H1 (cell line): ENCODE results near the gene THBS4. TPM values are rescaled to one million over a fixed set of nuclear protein-coding genes. Genes with fewer than 3 reads are reported as not detected.

Experiments
- CREB1 ChIP-seq: IDR thresholded peaks from 2 replicates; pipeline ENCODE4 v1.6.1; 2012; ENCODE audit warnings: inconsistent platforms
- CTBP2 ChIP-seq: IDR thresholded peaks from 2 replicates; pipeline ENCODE4 v1.7.0; 2011; ENCODE audit warnings: borderline replicate concordance, mild to moderate bottlenecking, moderate library complexity, mixed read lengths, low read length; ENCODE audit not compliant: insufficient read depth, insufficient read length
- NANOG ChIP-seq: IDR thresholded peaks from 2 replicates; pipeline ENCODE4 v1.6.1; 2011; ENCODE audit warnings: low read length, low read depth, mild to moderate bottlenecking, inconsistent platforms; ENCODE audit not compliant: insufficient read depth, poor library complexity, severe bottlenecking
- RFX5 ChIP-seq: IDR thresholded peaks from 2 replicates; pipeline ENCODE4 v1.6.1; 2011; ENCODE audit warnings: low read depth, low read length, improper control_type of control experiment, borderline replicate concordance
- RNF2 ChIP-seq: fragments of 200-900, 300-1000 bp; sonication (generic); IDR thresholded peaks from 2 replicates; pipeline ENCODE4 v1.7.1; 2016; ENCODE audit warnings: borderline replicate concordance, low read depth, mild to moderate bottlenecking, antibody characterized with exemption, low read length; ENCODE audit not compliant: poor library complexity, severe bottlenecking; ENCODE audit errors: missing control alignments
- SUZ12 ChIP-seq: fragments of 200-600 bp; sonication (generic); IDR thresholded peaks from 2 replicates; pipeline ENCODE4 v1.6.1; 2012; ENCODE audit warnings: mild to moderate bottlenecking, inconsistent platforms, low read length, moderate library complexity, mixed read lengths
- YY1 ChIP-seq: IDR thresholded peaks from 2 replicates; pipeline ENCODE4 v1.6.1; 2011; ENCODE audit warnings: low read depth, mild to moderate bottlenecking, low read length
- polyA plus RNA-seq, 7 experiments: library from polyadenylated mRNA; depleted of rRNA in 3 of 7; stranded (reverse) in 5 of 7; unstranded in 2 of 7; fragments of >200 nt in 5 of 7; fragments of 200-250 nt in 2 of 7; gene quantifications; 1 replicate in 5 of 7; 2 replicates in 1 of 7; 4 replicates in 1 of 7; pipeline versions ENCODE4 v1.2.1 to v1.2.3, GENCODE V29; 2011 to 2013; ENCODE audit warnings: missing spikeins in 2 of 7, mixed read lengths in 2 of 7
- total RNA-seq: library from RNA; stranded (reverse); fragmentation: NEBNext Ultra II Directional; extraction: Animal tissue kit (Norgen Biotek cat#: 25700); gene quantifications from 2 replicates; pipeline ENCODE4 v1.2.1, GENCODE V29; 2021

THBS4 gene
- total and polyA plus RNA-seq, 2 of the 8 experiments (the other 6 are each of a cell fraction or from before 2014, with no cell fraction given) = 12.8 to 25.4 TPM

- TF ChIP-seq SUZ12 (no peak), RNF2 (no peak), NANOG (no peak), RFX5 (no peak), YY1 (no peak), CREB1 (no peak), CTBP2 (no peak)
Measured at GRCh38 chr5:80067016-80067415, 31.9 kb downstream of the THBS4 start (continued).
